ENCODE measurements around the gene TRAF1.

The TRAF1 gene

GRCh38 chr9:120912958-120913646 is 13.5 kb downstream of the TRAF1 start:
- Histone ChIP-seq H3K27ac (ENCODE audit: low read length) (peak overlapping the region; percentile 30), H3K9me3 (ENCODE audit: insufficient read depth, low read depth, low read length) (no peaks in the 10 kb centered on the region), H3K27me3 (ENCODE audit: insufficient read depth, low read length) (no peaks in the 10 kb centered on the region), H3K4me1 (ENCODE audit: insufficient read depth, low read length) (peaks cover 13% of the 10 kb centered on the region; the same call in 1 of the 2 replicates), H3K36me3 (ENCODE audit: insufficient read depth, low read depth, low read length) (no peaks in the 10 kb centered on the region), H3K9ac (ENCODE audit: low read depth, low read length) (no peak overlapping the region; the same call in 1 of the 2 replicates), H3K4me3 (ENCODE audit: low read length) (no peak overlapping the region)

GRCh38 chr9:120911295-120911837 is 15.2 kb downstream of the TRAF1 start:
- H3K27me3 ChIP-seq (ENCODE audit: insufficient read depth, low read length): no peaks in the 10 kb centered on the region
- H3K4me3 ChIP-seq (ENCODE audit: low read length): peak overlapping the region; percentile 19; the same call in 1 of the 2 replicates
- peak overlapping the region; percentile 46 for H3K27ac ChIP-seq (ENCODE audit: low read length)
- no peaks in the 10 kb centered on the region for H3K36me3 ChIP-seq (ENCODE audit: insufficient read depth, low read depth, low read length)
- H3K9ac ChIP-seq (ENCODE audit: low read depth, low read length): peak overlapping the region; percentile 4; the same call in 1 of the 2 replicates
- H3K9me3 ChIP-seq (ENCODE audit: insufficient read depth, low read depth, low read length): no peaks in the 10 kb centered on the region
- H3K4me1 ChIP-seq (ENCODE audit: insufficient read depth, low read length): peaks cover 13% of the 10 kb centered on the region; the same call in 1 of the 2 replicates

- H3K27me3 ChIP-seq (ENCODE audit: insufficient read depth, low read length): no peaks in the 10 kb centered on the region
- no peak overlapping the region for H3K27ac ChIP-seq (ENCODE audit: low read length)
- H3K9me3 ChIP-seq (ENCODE audit: insufficient read depth, low read depth, low read length): no peaks in the 10 kb centered on the region
- no peaks in the 10 kb centered on the region for H3K36me3 ChIP-seq (ENCODE audit: insufficient read depth, low read depth, low read length)
- H3K4me3 ChIP-seq (ENCODE audit: low read length): no peak overlapping the region
- H3K4me1 ChIP-seq (ENCODE audit: insufficient read depth, low read length): peaks cover 13% of the 10 kb centered on the region; the same call in 1 of the 2 replicates
- no peak overlapping the region for H3K9ac ChIP-seq (ENCODE audit: low read depth, low read length)
These were observed 16.0 kb downstream of the TRAF1 start for GRCh38 chr9:120910643-120911042.

GRCh38 chr9:120909904-120910303 is 16.7 kb downstream of the TRAF1 start:
- H3K9me3 ChIP-seq (ENCODE audit: insufficient read depth, low read depth, low read length): no peaks in the 10 kb centered on the region
- H3K9ac ChIP-seq (ENCODE audit: low read depth, low read length): no peak overlapping the region
- H3K27me3 ChIP-seq (ENCODE audit: insufficient read depth, low read length): no peaks in the 10 kb centered on the region
- H3K36me3 ChIP-seq (ENCODE audit: insufficient read depth, low read depth, low read length): no peaks in the 10 kb centered on the region
- H3K4me1 ChIP-seq (ENCODE audit: insufficient read depth, low read length): peaks cover 13% of the 10 kb centered on the region; the same call in 1 of the 2 replicates
- no peak overlapping the region for H3K27ac ChIP-seq (ENCODE audit: low read length)
- no peak overlapping the region for H3K4me3 ChIP-seq (ENCODE audit: low read length)

GRCh38 chr9:120905315-120906164 is 21.1 kb downstream of the TRAF1 start:
- no peaks in the 10 kb centered on the region for H3K9me3 ChIP-seq (ENCODE audit: insufficient read depth, low read depth, low read length)
- H3K4me3 ChIP-seq (ENCODE audit: low read length): no peak overlapping the region
- H3K36me3 ChIP-seq (ENCODE audit: insufficient read depth, low read depth, low read length): no peaks in the 10 kb centered on the region
- H3K4me1 ChIP-seq (ENCODE audit: insufficient read depth, low read length): no peaks in the 10 kb centered on the region
- H3K9ac ChIP-seq (ENCODE audit: low read depth, low read length): no peak overlapping the region
- no peaks in the 10 kb centered on the region for H3K27me3 ChIP-seq (ENCODE audit: insufficient read depth, low read length)
- H3K27ac ChIP-seq (ENCODE audit: low read length): no peak overlapping the region

- Histone ChIP-seq H3K27ac (ENCODE audit: low read length) (no peak overlapping the region), H3K4me3 (ENCODE audit: low read length) (no peak overlapping the region), H3K9me3 (ENCODE audit: insufficient read depth, low read depth, low read length) (no peaks in the 10 kb centered on the region), H3K9ac (ENCODE audit: low read depth, low read length) (no peak overlapping the region), H3K27me3 (ENCODE audit: insufficient read depth, low read length) (no peaks in the 10 kb centered on the region), H3K4me1 (ENCODE audit: insufficient read depth, low read length) (no peaks in the 10 kb centered on the region), H3K36me3 (ENCODE audit: insufficient read depth, low read depth, low read length) (no peaks in the 10 kb centered on the region)
These were observed 21.7 kb downstream of the TRAF1 start for GRCh38 chr9:120904978-120905301.

- Histone ChIP-seq H3K27ac (ENCODE audit: low read length) (no peak overlapping the region), H3K27me3 (ENCODE audit: insufficient read depth, low read length) (no peaks in the 10 kb centered on the region), H3K4me3 (ENCODE audit: low read length) (no peak overlapping the region), H3K4me1 (ENCODE audit: insufficient read depth, low read length) (no peaks in the 10 kb centered on the region), H3K9ac (ENCODE audit: low read depth, low read length) (no peak overlapping the region), H3K9me3 (ENCODE audit: insufficient read depth, low read depth, low read length) (no peaks in the 10 kb centered on the region), H3K36me3 (ENCODE audit: insufficient read depth, low read depth, low read length) (no peaks in the 10 kb centered on the region)
These were observed 22.3 kb downstream of the TRAF1 start for GRCh38 chr9:120904061-120904977.

- H3K9ac ChIP-seq (ENCODE audit: low read depth, low read length): no peak overlapping the region
- H3K9me3 ChIP-seq (ENCODE audit: insufficient read depth, low read depth, low read length): no peaks in the 10 kb centered on the region
- H3K36me3 ChIP-seq (ENCODE audit: insufficient read depth, low read depth, low read length): no peaks in the 10 kb centered on the region
- no peak overlapping the region for H3K4me3 ChIP-seq (ENCODE audit: low read length)
- no peaks in the 10 kb centered on the region for H3K4me1 ChIP-seq (ENCODE audit: insufficient read depth, low read length)
- no peaks in the 10 kb centered on the region for H3K27me3 ChIP-seq (ENCODE audit: insufficient read depth, low read length)
- no peak overlapping the region for H3K27ac ChIP-seq (ENCODE audit: low read length)
These were observed 23.7 kb downstream of the TRAF1 start for GRCh38 chr9:120902569-120903535.

GRCh38 chr9:120901755-120902568 is 24.6 kb downstream of the TRAF1 start:
- Histone ChIP-seq H3K27ac (ENCODE audit: low read length) (no peak overlapping the region), H3K9me3 (ENCODE audit: insufficient read depth, low read depth, low read length) (no peaks in the 10 kb centered on the region), H3K36me3 (ENCODE audit: insufficient read depth, low read depth, low read length) (no peaks in the 10 kb centered on the region), H3K4me3 (ENCODE audit: low read length) (no peak overlapping the region), H3K27me3 (ENCODE audit: insufficient read depth, low read length) (no peaks in the 10 kb centered on the region), H3K4me1 (ENCODE audit: insufficient read depth, low read length) (no peaks in the 10 kb centered on the region), H3K9ac (ENCODE audit: low read depth, low read length) (no peak overlapping the region)

GRCh38 chr9:120900824-120901223 is 25.8 kb downstream of the TRAF1 start:
- no peak overlapping the region for H3K4me3 ChIP-seq (ENCODE audit: low read length)
- H3K27ac ChIP-seq (ENCODE audit: low read length): no peak overlapping the region
- H3K9me3 ChIP-seq (ENCODE audit: insufficient read depth, low read depth, low read length): no peaks in the 10 kb centered on the region
- H3K4me1 ChIP-seq (ENCODE audit: insufficient read depth, low read length): no peaks in the 10 kb centered on the region
- no peaks in the 10 kb centered on the region for H3K27me3 ChIP-seq (ENCODE audit: insufficient read depth, low read length)
- no peak overlapping the region for H3K9ac ChIP-seq (ENCODE audit: low read depth, low read length)
- no peaks in the 10 kb centered on the region for H3K36me3 ChIP-seq (ENCODE audit: insufficient read depth, low read depth, low read length)

Data from iPS-20b (cell line).